Measurements from ENCODE around the gene MIS12.

GRCh38 chr17:5501685-5502084 lies 15.3 kb downstream of the MIS12 start:
- TF ChIP-seq CTCF (IDR thresholded peaks at IDR 0.05; ENCODE audit: low read length) (no peak), EZH2 (IDR thresholded peaks at IDR 0.05; ENCODE audit: borderline replicate concordance, low read length) (no peak)

Data from OCI-LY1 (cell line).